ENCODE measurements around the gene PDE4B.
"Not testable (repeated sequence)": the region's sequence is repeated elsewhere in the genome, so short reads cannot be mapped to it uniquely, and the experiment has no call there.

The PDE4B gene

GRCh38 chr1:65965112-65965996 is 172.7 kb downstream of the PDE4B start:
- H3K4me3 ChIP-seq (ENCODE audit: low read length): no peak overlapping the region
- no peak for TF ChIP-seq CTCF (conservative IDR thresholded peaks at IDR 0.05; ENCODE audit: low read length)
- no peak for DNase-seq (ENCODE audit: low read depth)

- DNase-seq (ENCODE audit: low read depth): not testable (repeated sequence)
These were observed 174.8 kb downstream of the PDE4B start for GRCh38 chr1:65967492-65967891.

GRCh38 chr1:65971547-65971946 is 178.9 kb downstream of the PDE4B start:
- no peak overlapping the region for H3K4me3 ChIP-seq (ENCODE audit: low read length)
- DNase-seq (ENCODE audit: low read depth): no peak
- no peak for TF ChIP-seq CTCF (conservative IDR thresholded peaks at IDR 0.05; ENCODE audit: low read length)

More at GRCh38 chr1:65967492-65967891, 174.8 kb downstream of the PDE4B start:
- not testable (repeated sequence) for H3K4me3 ChIP-seq (ENCODE audit: low read length)

DNA sequence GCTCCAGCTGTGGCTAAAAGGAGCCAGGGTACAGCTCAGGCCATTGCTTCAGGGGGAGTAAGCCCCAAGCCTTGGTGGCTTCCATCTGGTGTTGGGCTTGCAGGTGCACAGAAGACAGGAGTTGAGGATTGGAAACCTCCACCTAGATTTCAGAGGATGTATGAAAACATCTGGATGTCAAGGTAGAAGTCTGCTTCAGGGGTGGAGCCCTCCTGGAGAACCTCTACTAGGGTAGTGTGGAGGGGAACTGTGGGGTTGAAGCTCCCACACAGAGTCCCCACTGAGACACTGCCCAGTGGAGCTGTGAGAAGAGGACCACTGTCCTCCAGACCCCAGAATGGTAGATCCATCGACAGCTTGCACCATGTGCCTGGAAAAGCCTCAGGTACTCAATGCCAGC is 183.0 kb downstream of the PDE4B start:
- DNase-seq (ENCODE audit: low read depth): no peak
- no peak overlapping the region for H3K4me3 ChIP-seq (ENCODE audit: low read length)
- no peak for TF ChIP-seq CTCF (conservative IDR thresholded peaks at IDR 0.05; ENCODE audit: low read length)

- no peak for DNase-seq (ENCODE audit: low read depth)
- TF ChIP-seq CTCF (conservative IDR thresholded peaks at IDR 0.05; ENCODE audit: low read length): no peak
These were observed 186.7 kb downstream of the PDE4B start for GRCh38 chr1:65979136-65980044.

DNA sequence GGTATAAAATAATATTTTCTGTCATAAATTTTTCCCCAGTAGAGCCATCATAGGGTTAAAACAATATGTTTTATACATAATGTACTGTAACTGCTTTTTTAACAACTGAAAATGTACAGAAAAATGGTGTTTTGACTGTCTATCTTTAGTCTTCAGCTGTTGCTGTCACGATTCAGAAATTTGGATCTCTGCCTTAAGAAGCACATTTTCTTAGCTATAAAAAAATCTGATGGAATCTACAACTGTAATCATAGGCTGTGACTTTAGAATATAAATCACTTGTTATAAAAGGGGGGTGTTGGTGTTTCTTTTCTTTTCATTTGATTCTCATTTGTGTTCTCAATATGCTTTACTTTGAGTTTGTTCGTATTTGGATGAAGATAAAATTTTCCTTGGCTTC is 187.5 kb downstream of the PDE4B start:
- TF ChIP-seq CTCF (conservative IDR thresholded peaks at IDR 0.05; ENCODE audit: low read length): no peak
- no peak for DNase-seq (ENCODE audit: low read depth)
- H3K4me3 ChIP-seq (ENCODE audit: low read length): no peak overlapping the region

More at GRCh38 chr1:65979136-65980044, 186.7 kb downstream of the PDE4B start:
- H3K4me3 ChIP-seq (ENCODE audit: low read length): no peak overlapping the region

GRCh38 chr1:65983500-65983899 is 190.8 kb downstream of the PDE4B start:
- no peak for DNase-seq (ENCODE audit: low read depth)
- no peak overlapping the region for H3K4me3 ChIP-seq (ENCODE audit: low read length)
- no peak for TF ChIP-seq CTCF (conservative IDR thresholded peaks at IDR 0.05; ENCODE audit: low read length)
